Neuron (in vitro differentiated cells): ENCODE results near the gene ACP6.

Experiments used
- H2AFZ ChIP-seq: one replicate; pipeline ENCODE4 v1.6.1; 2013; ENCODE audit warnings: low read depth, mild to moderate bottlenecking, inconsistent platforms, low read length, moderate library complexity
- H3K27me3 ChIP-seq: one replicate; pipeline ENCODE4 v1.6.1; 2013; ENCODE audit warnings: low read length; ENCODE audit not compliant: insufficient read depth
- H3K36me3 ChIP-seq: one replicate; pipeline ENCODE4 v1.6.1; 2013; ENCODE audit warnings: low read length; ENCODE audit not compliant: insufficient read depth
- H3K4me1 ChIP-seq: one replicate; pipeline ENCODE4 v1.6.1; 2013; ENCODE audit warnings: low read length; ENCODE audit not compliant: insufficient read depth
- H3K4me3 ChIP-seq: 2 replicates; pipeline ENCODE4 v1.5.1; 2013; ENCODE audit warnings: mild to moderate bottlenecking, low read length, moderate library complexity
- H3K9me3 ChIP-seq: one replicate; pipeline ENCODE4 v1.6.1; 2013; ENCODE audit warnings: low read length

Gene ACP6

GRCh38 chr1:147641695-147642592 is 28.4 kb downstream of the ACP6 start:
- H3K36me3 ChIP-seq, result no peaks in the 10 kb centered on the region
- H3K4me3 ChIP-seq, result no peak overlapping the region
- no peaks in the 10 kb centered on the region for H3K27me3 ChIP-seq
- no peak overlapping the region for H2AFZ ChIP-seq
- H3K4me1 ChIP-seq, result peaks cover 16% of the 10 kb centered on the region
- no peaks in the 10 kb centered on the region for H3K9me3 ChIP-seq

GRCh38 chr1:147641291-147641690 is 29.0 kb downstream of the ACP6 start:
- Histone ChIP-seq H3K27me3 (no peaks in the 10 kb centered on the region), H3K36me3 (no peaks in the 10 kb centered on the region), H3K4me1 (peaks cover 12% of the 10 kb centered on the region), H3K9me3 (no peaks in the 10 kb centered on the region), H2AFZ (no peak overlapping the region), H3K4me3 (no peak overlapping the region)

DNA sequence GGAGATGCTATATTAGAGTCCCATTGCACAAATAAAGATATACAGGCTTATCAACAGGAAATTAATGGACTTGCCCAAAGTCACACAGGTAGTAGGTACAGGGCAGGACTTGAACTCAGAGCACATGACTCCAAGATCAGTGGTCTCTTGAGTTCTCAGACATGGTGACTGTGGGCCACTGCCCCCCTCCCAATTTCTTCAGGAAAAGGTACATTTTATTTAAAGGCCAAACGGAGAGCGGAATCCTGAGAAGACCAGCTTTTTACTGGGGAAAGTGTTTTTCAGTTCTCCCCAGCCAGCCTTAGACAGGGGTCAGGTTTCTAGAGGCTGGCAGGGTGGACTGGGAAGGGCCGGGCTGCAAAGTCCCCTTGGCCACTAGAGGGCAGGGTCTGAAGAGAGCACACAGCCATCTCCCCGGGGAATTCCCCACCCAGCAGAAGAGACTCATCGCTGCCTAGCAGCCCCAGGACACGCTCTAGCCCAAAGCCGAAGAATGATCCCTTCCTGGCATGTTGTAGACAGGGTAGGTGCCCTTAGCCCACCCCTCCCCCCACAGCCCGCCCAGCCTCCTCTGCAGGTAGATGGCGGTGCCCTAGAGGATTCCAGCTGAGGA is 29.7 kb downstream of the ACP6 start:
- H3K36me3 ChIP-seq, result no peaks in the 10 kb centered on the region
- no peaks in the 10 kb centered on the region for H3K27me3 ChIP-seq
- H3K4me1 ChIP-seq, result peaks cover 6% of the 10 kb centered on the region
- no peak overlapping the region for H3K4me3 ChIP-seq
- no peaks in the 10 kb centered on the region for H3K9me3 ChIP-seq
- H2AFZ ChIP-seq, result no peak overlapping the region

DNA sequence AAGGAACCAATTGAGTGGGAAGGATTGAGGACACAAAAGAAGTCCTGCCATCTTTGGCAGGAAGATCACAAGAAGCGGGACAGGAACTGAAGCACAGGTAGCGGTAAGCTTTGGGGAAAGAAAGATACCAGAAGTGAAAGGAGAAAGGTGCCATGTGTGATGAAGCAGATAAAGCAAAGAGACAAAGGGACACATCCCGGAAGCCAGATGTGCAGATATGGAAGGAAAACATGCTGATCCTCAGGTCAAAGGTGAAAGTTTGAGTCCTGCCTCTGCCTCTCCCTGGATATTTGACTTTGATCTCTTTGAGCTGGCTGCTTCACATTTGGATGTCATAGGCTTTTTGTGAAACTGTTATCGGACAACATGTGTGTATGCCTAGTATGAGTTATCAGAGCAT is 34.0 kb downstream of the ACP6 start:
- no peaks in the 10 kb centered on the region for H3K9me3 ChIP-seq
- no peaks in the 10 kb centered on the region for H3K36me3 ChIP-seq
- H3K4me1 ChIP-seq, result no peaks in the 10 kb centered on the region
- H2AFZ ChIP-seq, result no peak overlapping the region
- H3K27me3 ChIP-seq, result no peaks in the 10 kb centered on the region
- no peak overlapping the region for H3K4me3 ChIP-seq

DNA sequence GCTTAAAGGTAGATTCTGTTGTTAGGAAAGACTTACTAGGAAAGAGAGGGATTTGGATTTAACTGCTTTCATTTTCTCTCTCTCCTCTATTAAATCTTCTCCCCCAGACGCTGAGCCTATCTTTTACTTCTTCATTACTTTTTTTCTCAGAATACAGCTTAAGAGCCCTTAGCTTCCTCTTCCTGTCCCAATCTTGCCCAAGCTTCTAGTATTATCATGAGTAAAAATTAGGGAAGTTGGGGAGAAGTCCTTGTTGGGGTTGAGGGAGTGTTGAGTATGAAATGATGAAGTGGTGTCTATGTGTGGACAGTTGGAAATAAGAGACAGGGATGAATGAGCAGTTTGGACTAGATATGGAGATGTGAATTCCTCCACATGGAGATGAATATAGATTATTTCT is 35.0 kb downstream of the ACP6 start:
- Histone ChIP-seq H3K9me3 (no peaks in the 10 kb centered on the region), H3K4me1 (no peaks in the 10 kb centered on the region)

DNA sequence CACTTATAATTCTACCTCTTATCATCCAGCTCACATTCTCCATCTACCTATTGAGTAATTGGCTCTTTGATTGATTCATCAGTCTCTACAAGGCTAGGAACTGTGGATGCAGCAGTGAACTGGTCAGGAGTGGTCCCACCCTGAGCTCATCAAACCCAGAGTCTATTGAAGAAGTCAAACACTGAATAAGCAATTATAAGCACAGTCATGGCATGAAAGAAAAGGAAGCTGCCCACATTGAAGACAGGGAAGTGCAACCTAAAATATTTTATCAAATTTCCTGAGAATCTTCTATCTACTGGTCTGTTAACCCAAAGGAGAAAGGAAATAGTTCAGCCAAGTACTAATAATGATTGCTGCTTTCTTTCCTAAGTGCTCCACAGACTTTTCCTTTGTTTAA is 35.7 kb downstream of the ACP6 start:
- no peak overlapping the region for H3K4me3 ChIP-seq
- no peaks in the 10 kb centered on the region for H3K27me3 ChIP-seq
- no peaks in the 10 kb centered on the region for H3K4me1 ChIP-seq
- no peaks in the 10 kb centered on the region for H3K36me3 ChIP-seq
- no peaks in the 10 kb centered on the region for H3K9me3 ChIP-seq
- no peak overlapping the region for H2AFZ ChIP-seq

More for the DNA sequence above, 35.0 kb downstream of the ACP6 start:
- H3K4me3 ChIP-seq, result no peak overlapping the region
- H2AFZ ChIP-seq, result no peak overlapping the region
- no peaks in the 10 kb centered on the region for H3K36me3 ChIP-seq
- no peaks in the 10 kb centered on the region for H3K27me3 ChIP-seq

- Histone ChIP-seq H2AFZ (no peak overlapping the region), H3K9me3 (no peaks in the 10 kb centered on the region), H3K36me3 (no peaks in the 10 kb centered on the region), H3K4me1 (no peaks in the 10 kb centered on the region), H3K27me3 (no peaks in the 10 kb centered on the region), H3K4me3 (no peak overlapping the region)
Observed at GRCh38 chr1:147633759-147634158, 36.6 kb downstream of the ACP6 start.

- Histone ChIP-seq H3K4me1 (no peaks in the 10 kb centered on the region), H3K4me3 (no peak overlapping the region), H3K9me3 (no peaks in the 10 kb centered on the region), H3K27me3 (no peaks in the 10 kb centered on the region), H3K36me3 (no peaks in the 10 kb centered on the region), H2AFZ (no peak overlapping the region)
Observed at GRCh38 chr1:147631839-147632238, 38.5 kb downstream of the ACP6 start.

- Histone ChIP-seq H3K4me3 (no peak overlapping the region), H3K36me3 (peaks cover 9% of the 10 kb centered on the region), H2AFZ (no peak overlapping the region), H3K9me3 (no peaks in the 10 kb centered on the region), H3K27me3 (no peaks in the 10 kb centered on the region), H3K4me1 (no peaks in the 10 kb centered on the region)
Observed at GRCh38 chr1:147630447-147630846, 39.9 kb downstream of the ACP6 start.

- Histone ChIP-seq H2AFZ (no peak overlapping the region), H3K27me3 (no peaks in the 10 kb centered on the region), H3K4me3 (no peak overlapping the region), H3K4me1 (no peaks in the 10 kb centered on the region), H3K36me3 (peaks cover 9% of the 10 kb centered on the region), H3K9me3 (no peaks in the 10 kb centered on the region)
Observed at GRCh38 chr1:147630022-147630421, 40.3 kb downstream of the ACP6 start.

GRCh38 chr1:147628441-147628840 is 41.9 kb downstream of the ACP6 start:
- H3K4me1 ChIP-seq, result no peaks in the 10 kb centered on the region
- peaks cover 22% of the 10 kb centered on the region for H3K36me3 ChIP-seq
- H3K9me3 ChIP-seq, result no peaks in the 10 kb centered on the region
- no peaks in the 10 kb centered on the region for H3K27me3 ChIP-seq
- no peak overlapping the region for H3K4me3 ChIP-seq
- H2AFZ ChIP-seq, result no peak overlapping the region

DNA sequence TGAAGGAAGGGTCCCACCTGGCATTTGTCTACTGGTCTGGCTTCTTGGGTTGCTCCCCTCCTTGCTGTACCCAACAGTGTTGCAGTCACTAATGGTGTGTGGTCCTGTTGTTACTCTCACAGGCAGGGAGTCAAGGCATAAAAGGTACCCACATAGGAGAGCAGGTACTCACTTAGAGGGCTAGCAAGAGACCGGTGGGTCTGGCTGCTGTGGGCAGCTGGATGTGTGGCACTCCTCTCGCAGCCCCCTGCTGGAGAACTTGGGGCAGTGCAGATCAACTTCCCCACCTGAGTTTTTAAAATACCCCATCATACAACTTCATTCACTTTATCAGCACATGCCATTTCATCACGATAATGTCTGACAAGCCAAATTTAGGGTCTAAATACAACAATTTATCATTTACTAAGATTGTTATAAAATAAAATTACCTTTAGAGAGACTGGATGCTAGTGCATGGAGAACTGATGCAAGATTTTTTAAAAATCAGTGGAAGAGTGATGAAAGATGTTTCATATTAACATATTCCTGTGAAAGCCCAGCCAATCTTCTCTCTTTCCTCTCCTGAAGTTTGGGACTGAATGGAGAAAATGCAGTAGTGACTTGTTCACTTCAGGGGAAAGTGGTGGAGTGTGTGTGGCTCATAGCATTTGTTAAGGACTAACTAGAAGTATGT is 42.8 kb downstream of the ACP6 start:
- Histone ChIP-seq H2AFZ (no peak overlapping the region), H3K27me3 (no peaks in the 10 kb centered on the region), H3K36me3 (peaks cover 29% of the 10 kb centered on the region), H3K9me3 (no peaks in the 10 kb centered on the region), H3K4me1 (no peaks in the 10 kb centered on the region), H3K4me3 (no peak overlapping the region)

DNA sequence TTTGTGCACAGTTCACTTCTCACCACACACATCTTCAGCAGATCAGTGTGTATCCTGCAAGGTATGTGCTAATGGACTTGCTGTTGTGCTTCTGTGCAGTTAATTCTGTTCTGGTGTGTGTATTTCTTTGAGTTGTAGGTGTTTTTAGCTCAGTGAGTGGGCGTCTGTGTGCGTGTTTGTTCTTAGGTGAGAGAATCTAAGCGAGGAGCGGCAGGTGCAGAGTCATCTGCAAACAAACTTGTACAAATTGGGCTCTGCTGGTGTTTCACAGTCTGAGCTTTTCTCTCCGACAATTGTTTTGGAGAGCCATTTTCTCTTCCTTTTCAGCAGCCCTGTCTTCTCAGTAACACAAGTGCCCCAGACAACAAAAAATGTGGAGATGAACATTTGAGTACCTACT is 43.6 kb downstream of the ACP6 start:
- Histone ChIP-seq H3K27me3 (no peaks in the 10 kb centered on the region), H3K9me3 (no peaks in the 10 kb centered on the region), H2AFZ (no peak overlapping the region), H3K36me3 (peaks cover 37% of the 10 kb centered on the region), H3K4me3 (no peak overlapping the region), H3K4me1 (no peaks in the 10 kb centered on the region)
